Endothelial cell of umbilical vein (primary cell): ENCODE measurements around the gene RIC8A. TPM values are rescaled to one million over a fixed set of nuclear protein-coding genes. Genes with fewer than 3 reads are reported as not detected.
"Not testable (repeated sequence)": the region's sequence is repeated elsewhere in the genome, so short reads cannot be mapped to it uniquely, and the experiment has no call there.

Experiments used
- Bru-seq: library from RNA; stranded (reverse); fragments of 400-500 nt; gene quantifications from one replicate; lab custom pipeline; 2021; lab: Mats Ljungman, UMichigan
- BruChase-seq, 2 experiments: library from RNA; stranded (reverse); fragments of 400-500 nt; gene quantifications; one replicate each; lab custom pipeline; 2021; lab: Mats Ljungman, UMichigan
- BruUV-seq: library from RNA; stranded (reverse); fragments of 400-500 nt; replicated peaks from 2 replicates; lab custom pipeline; 2021; lab: Mats Ljungman, UMichigan
- CTCF ChIA-PET: fragments of 300-600, 350-600 bp; sonication (Branson Sonifier 250); formaldehyde crosslinking; loops from one replicate; lab custom pipeline; 2021; ENCODE audit warnings: antibody characterized with exemption, inconsistent platforms; lab: Charles Lee
- POLR2A ChIA-PET: fragments of 300-600, 350-600 bp; sonication (Branson Sonifier 250); formaldehyde crosslinking; loops from one replicate; lab custom pipeline; 2021; ENCODE audit warnings: antibody characterized with exemption, inconsistent platforms; lab: Charles Lee
- DNase-seq: peaks from one replicate; pipeline ENCODE4 v3.0.0-alpha.2; 2011; ENCODE audit warnings: low read depth, low spot score
- FAIRE-seq: peaks from 2 replicates; lab custom pipeline; 2011; peaks lifted over from hg19 to GRCh38; lab: Jason Lieb, UNC
- H2AFZ ChIP-seq: 2 replicates; pipeline ENCODE4 v1.6.0; 2012; ENCODE audit warnings: low read depth, low read length, control low read depth, inconsistent platforms
- H3K27ac ChIP-seq: 2 replicates; pipeline ENCODE4 v1.5.1; 2011; ENCODE audit warnings: low read depth, mild to moderate bottlenecking, control low read depth, low read length, moderate library complexity; ENCODE audit not compliant: insufficient read depth
- H3K27me3 ChIP-seq, 2 experiments: 2 replicates each; pipeline versions ENCODE4 v1.6.0 to v1.6.1; 2011; ENCODE audit warnings: low read length in 2 of 2, mixed read lengths in 1 of 2; ENCODE audit not compliant: control insufficient read depth in 2 of 2, insufficient read depth in 2 of 2
- H3K36me3 ChIP-seq, 2 experiments: 2 replicates in 1 of 2; 3 replicates in 1 of 2; pipeline ENCODE4 v1.5.1; 2011; ENCODE audit warnings: low read length in 2 of 2, mild to moderate bottlenecking in 1 of 2, moderate library complexity in 1 of 2; ENCODE audit not compliant: control insufficient read depth in 2 of 2, insufficient read depth in 2 of 2; ENCODE audit errors: extremely low read depth in 1 of 2
- H3K4me1 ChIP-seq: 3 replicates; pipeline ENCODE4 v1.5.1; 2011; ENCODE audit warnings: mild to moderate bottlenecking, low read length; ENCODE audit not compliant: control insufficient read depth, insufficient read depth; ENCODE audit errors: extremely low read depth
- H3K4me2 ChIP-seq: 2 replicates; pipeline ENCODE4 v1.6.1; 2011; ENCODE audit warnings: low read length, control low read depth, mixed read lengths; ENCODE audit not compliant: insufficient read depth
- H3K4me3 ChIP-seq, 3 experiments: fragments of 200-600 bp in 1 of 3; sonication (generic), shearing (Covaris generic) in 1 of 3; replicated peaks in 1 of 3; 2 replicates each; pipeline ENCODE4 v1.5.1; 2011 to 2016; ENCODE audit warnings: control low read depth in 3 of 3, low read length in 3 of 3, mild to moderate bottlenecking in 2 of 3, inconsistent platforms in 1 of 3, low read depth in 1 of 3, moderate library complexity in 1 of 3; ENCODE audit not compliant: insufficient read depth in 1 of 3
- H3K79me2 ChIP-seq: 2 replicates; pipeline ENCODE4 v1.6.0; 2012; ENCODE audit warnings: low read length, inconsistent platforms; ENCODE audit not compliant: control insufficient read depth, insufficient read depth
- H3K9ac ChIP-seq: replicated peaks from 2 replicates; pipeline ENCODE3; 2011; ENCODE audit warnings: low read length, control low read depth; ENCODE audit not compliant: insufficient read depth; ENCODE audit errors: extremely low read depth
- H3K9me1 ChIP-seq: replicated peaks from 3 replicates; pipeline ENCODE4 v1.6.0; 2011; ENCODE audit warnings: mild to moderate bottlenecking, low read length; ENCODE audit not compliant: control insufficient read depth, insufficient read depth; ENCODE audit errors: extremely low read depth
- H3K9me3 ChIP-seq: replicated peaks from 2 replicates; pipeline ENCODE4 v1.5.1; 2012; ENCODE audit warnings: low read length, inconsistent platforms; ENCODE audit not compliant: control insufficient read depth, insufficient read depth
- H4K20me1 ChIP-seq: replicated peaks from 2 replicates; pipeline ENCODE3; 2011; ENCODE audit warnings: mild to moderate bottlenecking, low read length; ENCODE audit not compliant: control insufficient read depth, insufficient read depth; ENCODE audit errors: extremely low read depth
- JUN ChIP-seq: IDR thresholded peaks from 2 replicates; pipeline ENCODE4 v1.6.1; 2011; ENCODE audit warnings: borderline replicate concordance, low read depth; ENCODE audit not compliant: insufficient read length, insufficient read depth
- POLR2A ChIP-seq: IDR thresholded peaks from 2 replicates; pipeline ENCODE4 v1.6.1; 2012; ENCODE audit warnings: low read depth, mild to moderate bottlenecking, control low read depth, low read length
- POLR2AphosphoS5 ChIP-seq: IDR thresholded peaks from 2 replicates; pipeline ENCODE4 v1.6.1; 2012; ENCODE audit warnings: low read depth, mild to moderate bottlenecking, control low read depth, low read length, moderate library complexity; ENCODE audit not compliant: insufficient read depth
- dilution Hi-C: fragments of 300-500 bp; cut with MboI; formaldehyde crosslinking; loops from one replicate; pipeline ENCODE4 v1.15.0; 2019; ENCODE audit warnings: low sequenced_read_pairs; ENCODE audit not compliant: extremely low pct_ligation_motif_present
- intact Hi-C: fragments of 100-400 bp; cut with micrococcal nuclease; formaldehyde crosslinking; loops from one replicate; pipeline ENCODE4 v1.10.0; 2022
- long read RNA-seq: library from polyadenylated mRNA; stranded (forward); transcript quantifications from one replicate; pipeline ENCODE4 v2.0.0, GENCODE V29; 2021
- polyA minus RNA-seq, 3 experiments: library from RNA; depleted of rRNA, polyadenylated mRNA; stranded (reverse); fragments of >200 nt; gene quantifications; 1 replicate in 1 of 3; 2 replicates in 2 of 3; pipeline ENCODE4 v1.2.3, GENCODE V29; 2011
- polyA plus RNA-seq, 4 experiments: library from polyadenylated mRNA; depleted of rRNA in 3 of 4; stranded (reverse) in 3 of 4; unstranded in 1 of 4; fragments of >200 nt; gene quantifications; 2 replicates each; pipeline versions ENCODE4 v1.2.1 to v1.2.3, GENCODE V29; 2011 to 2012; ENCODE audit warnings: missing spikeins in 1 of 4
- total RNA-seq: library from RNA; stranded (reverse); gene quantifications from 2 replicates; pipeline ENCODE4 v1.2.3, GENCODE V29; 2021
- TF ChIP-seq, protein P1 (sequence below), 2 donors: IDR thresholded peaks; 1 replicate in 1 of 2; 2 replicates in 1 of 2; pipeline ENCODE4 v1.5.1; 2011; ENCODE audit warnings: low read length in 2 of 2, mild to moderate bottlenecking in 2 of 2, moderate library complexity in 2 of 2, control low read depth in 1 of 2, inconsistent platforms in 1 of 2, low read depth in 1 of 2; ENCODE audit not compliant: insufficient read depth in 1 of 2; ENCODE audit errors: extremely low read depth in 1 of 2

Gene RIC8A
- total RNA-seq (112 and 119 TPM in 2 replicates), polyA plus RNA-seq (143 and 165 TPM in 2 replicates), polyA minus RNA-seq (191 and 225 TPM in 2 replicates), Bru-seq, nascent RNA (percentile 67 among the genes with signal in this experiment), BruChase-seq, experiment 1, labeled RNA remaining after a 6-hour chase (percentile 95 among the genes with signal in this experiment), BruChase-seq, experiment 2, labeled RNA remaining after a 2-hour chase (percentile 85 among the genes with signal in this experiment)
- 127 and 130 TPM in 2 replicates for polyA plus RNA-seq (2011; cell fraction: cytosol; rRNA removed)
- 223 and 270 TPM in 2 replicates for polyA plus RNA-seq (2011; cell fraction: nucleus; rRNA removed)
- polyA plus RNA-seq (2012), result 108 and 109 TPM in 2 replicates
- 53.6 TPM for polyA minus RNA-seq (2011; cell fraction: cytosol; rRNA and poly(A)+ RNA removed)
- polyA minus RNA-seq (2011; cell fraction: nucleus; rRNA and poly(A)+ RNA removed), result 83.9 and 90.5 TPM in 2 replicates
- long read RNA-seq, transcript RIC8A-203 (10 exons, 3,703 nt), result major isoform, 41 of 65 reads
- long read RNA-seq, partial matches to known transcripts, result 4 of 65 reads
- long read RNA-seq, other reads (novel, unspliced or antisense), result 15 of 65 reads

DNA sequence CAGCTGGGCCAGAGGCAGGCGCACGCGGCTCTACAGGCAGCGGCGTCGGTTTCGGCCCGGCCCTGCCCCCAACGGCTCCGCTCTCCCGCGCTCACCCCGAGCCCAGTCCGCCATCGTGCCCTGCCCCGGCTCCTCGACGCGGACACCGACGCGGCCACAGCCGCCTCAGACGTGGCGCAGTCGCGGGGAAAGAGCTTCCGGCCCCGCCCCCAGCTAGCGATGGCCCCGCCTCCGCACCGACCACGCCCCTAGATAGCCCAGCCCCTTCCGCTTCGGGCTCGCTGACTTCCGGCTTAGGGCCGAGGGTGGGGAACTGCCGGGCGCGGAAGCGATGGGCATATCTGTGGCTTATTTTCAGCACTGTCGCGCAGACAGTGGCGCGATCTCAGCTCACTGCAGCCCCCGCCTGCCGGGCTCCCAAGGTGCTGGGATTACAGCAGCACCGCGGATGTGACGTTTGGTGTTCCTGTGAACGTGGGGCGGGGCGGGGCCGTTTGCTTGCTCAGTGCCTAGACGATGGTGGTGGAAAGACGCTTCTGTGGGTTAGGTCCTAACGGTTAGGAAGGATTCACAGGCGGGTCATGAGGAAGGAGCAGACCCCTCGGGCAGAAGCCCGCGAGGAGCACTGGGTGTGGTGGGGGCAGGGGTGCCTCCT is at the start of gene RIC8A, which contains the start of gene BET1L:
RIC8A (plus strand) TSS at position 501 of the 655 bp plus-strand sequence. CDS start 1,147 bp downstream, outside the sequence.
BET1L (minus strand) TSS at position 192 of the 655 bp plus-strand sequence; CDS start at position 114, 78 bp downstream.
- TF ChIP-seq POLR2A, result peak; percentile 84
- TF ChIP-seq, protein P1, sequence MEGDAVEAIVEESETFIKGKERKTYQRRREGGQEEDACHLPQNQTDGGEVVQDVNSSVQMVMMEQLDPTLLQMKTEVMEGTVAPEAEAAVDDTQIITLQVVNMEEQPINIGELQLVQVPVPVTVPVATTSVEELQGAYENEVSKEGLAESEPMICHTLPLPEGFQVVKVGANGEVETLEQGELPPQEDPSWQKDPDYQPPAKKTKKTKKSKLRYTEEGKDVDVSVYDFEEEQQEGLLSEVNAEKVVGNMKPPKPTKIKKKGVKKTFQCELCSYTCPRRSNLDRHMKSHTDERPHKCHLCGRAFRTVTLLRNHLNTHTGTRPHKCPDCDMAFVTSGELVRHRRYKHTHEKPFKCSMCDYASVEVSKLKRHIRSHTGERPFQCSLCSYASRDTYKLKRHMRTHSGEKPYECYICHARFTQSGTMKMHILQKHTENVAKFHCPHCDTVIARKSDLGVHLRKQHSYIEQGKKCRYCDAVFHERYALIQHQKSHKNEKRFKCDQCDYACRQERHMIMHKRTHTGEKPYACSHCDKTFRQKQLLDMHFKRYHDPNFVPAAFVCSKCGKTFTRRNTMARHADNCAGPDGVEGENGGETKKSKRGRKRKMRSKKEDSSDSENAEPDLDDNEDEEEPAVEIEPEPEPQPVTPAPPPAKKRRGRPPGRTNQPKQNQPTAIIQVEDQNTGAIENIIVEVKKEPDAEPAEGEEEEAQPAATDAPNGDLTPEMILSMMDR (IDR thresholded peaks at IDR 0.05; ENCODE audit: extremely low read depth in 1 of 2, insufficient read depth in 1 of 2, low read depth in 1 of 2, low read length in 2 of 2), result no peak
- no peak for TF ChIP-seq JUN
- peak; percentile 88 for TF ChIP-seq POLR2AphosphoS5
- peak within 1 kb of the TSS; percentile 96 for H3K27ac ChIP-seq
- dilution Hi-C loops (no loop called here), intact Hi-C loops (loop anchor here (1.0 to 5.0 kb wide), 5 partner anchors 29 to 299 kb away; partner anchors contain the start of genes IFITM2, PSMD13 and SIRT3)
- no peaks in the 10 kb centered on the region for H3K9me1 ChIP-seq
- H3K36me3 ChIP-seq, result peaks cover 8 to 40% of the 10 kb centered on the region in 2 experiments
- H3K4me3 ChIP-seq, result peak within 1 kb of the TSS; percentile 68 to 92 (median 74)
- peak; percentile 97 for DNase-seq
- H3K9me3 ChIP-seq, result no peaks in the 10 kb centered on the region
- CTCF ChIA-PET, result interaction anchor here (0.6 to 1.6 kb wide), 8 partner anchors 10 to 241 kb away, joined by 3 to 9 read pairs (median 4); partner anchors contain the start of gene PSMD13
- BruUV-seq, result no TSS peak
- peaks cover 50% of the 10 kb centered on the region for H3K79me2 ChIP-seq
- no peaks in the 10 kb centered on the region for H4K20me1 ChIP-seq
- H3K27me3 ChIP-seq, result no peaks in the 10 kb centered on the region
- H3K4me1 ChIP-seq, result peaks cover 23% of the 10 kb centered on the region
- peak; percentile 99 for FAIRE-seq
- peak within 1 kb of the TSS; percentile 96 for H3K9ac ChIP-seq
- POLR2A ChIA-PET, result interaction anchor here (0.6 to 1.0 kb wide), 8 partner anchors 9 to 299 kb away, joined by 3 to 6 read pairs (median 4); partner anchors contain the start of genes PSMD13 and RNH1
- peak within 1 kb of the TSS; percentile 24 for H2AFZ ChIP-seq
- peak within 1 kb of the TSS; percentile 86 for H3K4me2 ChIP-seq

DNA sequence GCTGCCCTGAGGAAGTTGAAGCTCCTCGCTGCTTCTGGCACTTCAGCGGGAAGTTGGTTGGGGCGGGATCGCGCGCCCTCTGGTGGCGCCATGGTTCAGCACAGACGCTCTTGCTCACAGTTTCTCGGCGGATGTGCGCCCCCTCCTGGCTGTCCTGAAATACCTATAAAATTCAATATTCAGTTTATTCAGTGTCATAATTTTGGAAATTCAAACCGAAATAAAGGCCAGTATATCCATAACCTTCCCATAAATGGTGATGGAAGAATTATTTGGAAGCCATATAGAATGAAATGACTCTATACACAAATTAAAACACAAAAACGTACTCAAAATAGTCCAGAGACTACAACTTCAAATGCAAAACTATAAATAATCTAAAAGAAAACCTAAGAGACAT is 27.3 kb upstream of the RIC8A start:
- H3K4me2 ChIP-seq, H3K36me3 ChIP-seq, DNase-seq, dilution Hi-C loops, H4K20me1 ChIP-seq, POLR2A ChIA-PET, H3K27me3 ChIP-seq, BruUV-seq, H3K4me1 ChIP-seq, H3K9me1 ChIP-seq, H3K9me3 ChIP-seq, H3K9ac ChIP-seq, FAIRE-seq, H3K79me2 ChIP-seq, H3K4me3 ChIP-seq, H2AFZ ChIP-seq, H3K27ac ChIP-seq, intact Hi-C loops, CTCF ChIA-PET: not testable (repeated sequence)
